Fibroblast of the conjunctiva (primary cell): ENCODE measurements around the gene CEP112.

Experiments used
- DNase-seq: peaks from one replicate; pipeline ENCODE4 v3.0.0-alpha.2; 2010; ENCODE audit warnings: low read depth

Gene CEP112

GRCh38 chr17:65638221-65638975 lies 553.5 kb downstream of the CEP112 start:
- peak; percentile 43 for DNase-seq

DNA sequence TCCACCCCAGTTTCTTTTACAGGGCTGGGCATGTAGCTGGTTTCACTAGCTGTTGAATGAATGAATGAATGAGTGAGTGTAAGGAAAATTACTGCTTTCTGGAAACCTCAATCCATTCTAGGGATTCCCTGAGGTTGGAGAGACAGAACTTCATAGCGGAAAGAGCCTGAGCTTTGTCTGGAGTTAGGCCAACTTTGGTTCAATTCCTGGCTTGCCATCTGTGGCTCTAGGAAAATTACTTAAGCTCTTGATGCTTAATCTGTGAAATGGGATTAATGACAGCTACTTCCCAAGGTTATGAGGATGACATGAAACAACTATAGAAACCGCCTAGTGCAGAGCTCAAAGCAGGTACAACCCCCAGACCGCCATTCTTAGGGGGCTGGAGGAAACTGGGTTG lies 554.1 kb downstream of the CEP112 start:
- no peak for DNase-seq

- DNase-seq, result no peak
Observed at GRCh38 chr17:65634533-65634932, 557.4 kb downstream of the CEP112 start.

GRCh38 chr17:65633988-65634387 lies 557.9 kb downstream of the CEP112 start:
- DNase-seq, result no peak

- DNase-seq, result no peak
Observed at GRCh38 chr17:65633146-65633881, 558.6 kb downstream of the CEP112 start.

- DNase-seq, result no peak
Observed at GRCh38 chr17:65630502-65630901, 561.4 kb downstream of the CEP112 start.

- no peak for DNase-seq
Observed at GRCh38 chr17:65629234-65629690, 562.7 kb downstream of the CEP112 start.

DNA sequence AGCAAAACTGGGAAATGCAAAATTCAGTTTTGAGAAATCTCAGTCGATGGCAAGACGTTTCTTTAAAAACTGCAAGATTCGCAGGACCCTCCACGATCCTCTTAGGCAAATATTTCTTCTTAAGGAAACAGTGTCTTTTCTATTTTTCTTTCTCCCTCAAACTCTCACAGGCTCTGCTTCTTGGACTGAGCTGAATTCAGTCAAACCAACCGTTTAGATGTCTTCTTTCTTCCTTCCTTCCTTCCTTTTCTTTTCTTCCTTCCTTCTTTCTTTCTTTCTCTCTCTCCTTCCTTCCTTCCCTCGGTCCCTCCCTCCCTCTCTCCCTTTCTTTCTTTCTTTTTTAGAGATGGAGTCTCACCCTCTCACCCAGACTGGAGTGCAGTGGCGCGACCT lies 563.3 kb downstream of the CEP112 start:
- no peak for DNase-seq

DNA sequence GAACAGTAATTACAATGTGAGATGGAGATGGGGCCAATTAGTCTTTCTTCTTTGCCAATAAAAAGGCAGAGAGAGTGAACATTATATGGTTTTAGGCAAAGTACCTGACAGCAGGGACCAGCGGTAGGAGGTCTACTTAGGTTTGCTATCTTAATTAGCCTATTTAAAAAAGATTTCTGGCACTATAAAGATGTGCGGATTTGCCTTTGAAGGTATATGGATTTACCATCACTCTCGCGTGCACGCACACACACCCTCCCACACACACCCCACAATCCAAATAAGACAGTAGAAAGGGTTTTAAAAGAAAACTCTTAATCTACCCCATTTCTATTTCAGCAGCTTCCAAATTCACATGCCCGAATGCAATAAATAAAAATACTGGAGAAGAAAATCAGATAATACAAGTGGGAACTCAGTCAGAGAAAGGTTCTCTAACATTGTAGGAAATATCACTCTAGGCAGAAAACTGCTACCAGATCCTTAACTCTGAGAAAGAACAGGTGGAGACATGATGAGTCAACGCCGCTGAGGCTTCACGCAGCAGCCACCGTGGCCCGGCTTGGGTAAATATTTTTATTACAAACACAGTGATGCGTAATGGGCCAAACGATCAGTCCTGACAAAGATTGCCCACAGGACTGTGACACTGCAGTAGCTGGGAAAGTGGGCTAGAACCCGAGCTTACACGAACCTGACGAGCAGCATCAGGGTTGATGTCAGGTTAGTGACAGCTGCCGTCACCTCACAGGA lies 563.9 kb downstream of the CEP112 start:
- DNase-seq, result no peak

GRCh38 chr17:65627108-65627507 lies 564.8 kb downstream of the CEP112 start:
- DNase-seq, result no peak

DNA sequence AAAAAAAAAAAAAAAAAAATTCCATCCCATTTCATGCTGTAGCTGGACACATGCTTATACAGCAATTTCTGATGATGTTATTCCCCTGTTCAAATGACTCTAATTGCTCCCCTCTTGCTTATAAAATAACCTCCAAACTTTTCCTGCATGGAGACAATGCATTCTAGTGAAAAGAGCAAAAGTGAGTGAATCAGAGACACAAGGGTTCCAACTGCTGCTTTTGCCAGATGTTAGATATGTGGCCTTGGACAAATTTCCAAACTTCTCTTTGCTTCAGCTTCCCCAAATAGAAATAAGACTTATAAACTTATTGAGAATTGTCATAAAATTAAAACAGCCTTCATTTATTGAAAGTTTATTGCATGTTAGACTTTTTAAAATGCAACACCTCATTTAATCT lies 565.5 kb downstream of the CEP112 start:
- no peak for DNase-seq

DNA sequence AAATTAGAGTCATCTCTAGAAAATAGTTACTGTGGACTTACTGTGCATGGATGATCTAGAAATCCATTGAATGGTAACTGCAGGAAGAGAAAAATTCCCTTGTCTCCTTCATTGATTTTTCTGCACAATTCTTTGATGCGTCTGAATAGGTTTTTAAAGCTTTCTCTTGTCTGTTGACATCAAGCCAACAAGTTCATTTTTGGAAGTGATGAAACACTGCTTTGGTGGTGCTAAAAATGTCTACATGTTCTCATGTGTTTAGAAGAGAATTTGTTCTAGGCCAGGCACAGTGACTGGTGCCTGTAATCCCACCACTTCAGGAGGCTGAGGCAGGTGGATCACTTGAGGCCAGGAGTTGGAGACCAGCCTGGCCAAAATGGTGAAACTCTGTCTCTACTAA lies 573.4 kb downstream of the CEP112 start:
- no peak for DNase-seq

GRCh38 chr17:65617496-65617895 lies 574.4 kb downstream of the CEP112 start:
- no peak for DNase-seq

- DNase-seq, result no peak
Observed at GRCh38 chr17:65609749-65610148, 582.2 kb downstream of the CEP112 start.

DNA sequence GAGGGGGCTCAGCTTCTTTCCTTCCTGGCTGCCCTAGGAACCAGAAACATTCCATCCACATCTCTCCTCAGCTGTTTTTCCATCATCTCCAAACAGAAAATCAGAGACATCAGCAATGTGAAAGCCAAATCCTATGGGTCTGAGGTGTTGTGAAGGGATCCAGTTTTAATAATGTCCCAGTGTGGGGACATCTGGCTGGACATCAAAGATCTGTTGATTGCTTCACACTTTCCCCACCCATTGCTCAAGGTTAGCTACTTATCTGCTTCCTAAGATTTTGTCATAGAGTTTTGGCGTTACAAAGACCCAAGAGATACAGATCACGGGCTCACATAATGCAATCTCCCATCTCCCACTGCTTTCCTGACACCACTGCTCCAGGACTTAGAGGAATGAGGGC lies 582.6 kb downstream of the CEP112 start:
- DNase-seq, result no peak

GRCh38 chr17:65604070-65604469 lies 587.9 kb downstream of the CEP112 start:
- DNase-seq, result no peak

GRCh38 chr17:65601881-65602280 lies 590.1 kb downstream of the CEP112 start:
- DNase-seq, result no peak

DNA sequence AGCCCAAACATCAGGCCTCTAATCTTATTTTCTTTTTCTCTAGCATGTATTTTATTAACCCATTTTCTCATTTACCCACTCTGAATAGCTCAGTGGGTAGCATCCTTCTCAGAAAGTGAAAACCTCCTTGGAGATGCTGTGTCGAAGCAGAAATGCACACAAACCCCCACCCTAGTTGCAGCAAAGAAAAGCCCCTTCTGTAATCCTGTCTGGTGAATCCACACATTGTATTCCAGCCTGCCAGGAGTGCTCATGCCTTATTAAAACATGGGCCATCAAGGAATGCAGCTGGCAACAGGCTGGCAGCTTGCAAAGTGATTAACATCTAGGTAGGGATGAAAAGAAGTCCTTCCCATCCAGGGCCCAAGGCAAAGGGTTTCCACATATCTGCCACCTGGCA lies 590.8 kb downstream of the CEP112 start:
- DNase-seq, result no peak

DNA sequence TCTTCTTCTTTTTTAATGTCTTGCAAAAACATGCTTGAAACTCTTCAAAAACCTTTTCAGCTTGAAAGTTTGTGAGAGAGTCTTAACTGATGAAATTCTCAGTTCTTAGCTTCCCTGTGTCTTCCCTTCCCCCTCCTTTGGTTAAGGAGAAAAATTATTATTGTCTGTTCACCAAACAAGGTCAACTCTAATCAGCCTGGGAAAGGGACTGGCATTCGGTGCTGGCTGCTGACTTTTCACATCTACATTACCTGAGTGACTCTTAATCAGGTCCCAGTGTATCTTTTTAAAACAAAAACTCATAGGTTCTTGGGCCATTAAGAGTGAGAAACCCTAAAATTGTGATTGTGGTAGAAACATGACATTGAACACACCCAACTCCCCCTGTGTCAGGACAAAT lies 591.4 kb downstream of the CEP112 start:
- no peak for DNase-seq

DNA sequence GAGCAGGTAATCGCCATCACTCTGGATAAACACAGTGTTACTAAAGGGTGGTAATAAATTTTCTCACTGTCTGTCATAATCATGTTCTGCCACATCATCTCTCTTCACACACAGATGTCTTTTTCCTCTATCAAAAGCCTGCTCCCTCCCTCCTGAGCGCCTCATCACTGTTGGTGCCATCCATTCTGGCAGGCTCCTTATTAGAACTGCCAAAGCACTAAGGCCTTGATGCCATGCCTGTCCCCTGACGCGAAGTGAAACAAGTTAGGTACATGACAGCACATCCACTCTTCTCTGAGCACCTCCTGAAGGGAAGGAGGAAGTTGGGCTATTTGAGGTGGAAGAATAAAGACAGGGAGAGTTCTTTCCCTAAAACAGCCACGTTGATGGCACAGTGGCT lies 592.3 kb downstream of the CEP112 start:
- DNase-seq, result no peak

- DNase-seq, result no peak
Observed at GRCh38 chr17:65598746-65599145, 593.2 kb downstream of the CEP112 start.

DNA sequence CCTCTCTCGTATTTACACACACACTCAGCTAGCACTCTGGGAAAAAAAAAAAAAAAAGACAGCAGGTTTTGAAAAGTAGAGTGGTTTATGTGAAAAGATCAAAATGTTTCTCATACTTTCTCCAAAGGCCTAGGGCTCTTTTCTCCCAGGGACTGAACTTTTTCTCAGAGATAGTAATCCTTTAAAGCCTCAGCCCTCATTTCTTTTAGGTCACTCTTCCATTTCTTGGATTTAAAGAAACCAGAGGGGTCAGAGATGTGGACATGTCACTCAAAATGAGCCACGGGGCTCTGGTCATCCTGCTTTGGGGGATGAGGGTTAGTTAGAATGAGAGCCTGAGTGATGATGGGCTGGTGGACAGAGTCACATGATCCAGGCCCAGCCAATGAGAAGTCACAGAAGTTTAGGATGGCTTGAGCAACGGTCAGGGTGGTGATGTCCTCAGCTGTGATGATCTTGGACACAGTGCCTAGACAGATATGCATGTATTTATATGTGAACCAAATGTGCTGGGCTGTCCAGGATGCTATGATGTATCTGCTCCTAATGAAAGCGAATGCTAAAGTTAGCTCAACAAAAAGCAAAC lies 596.8 kb downstream of the CEP112 start:
- DNase-seq, result no peak
